ENCODE data around the gene TMEM245. TPM values are rescaled to one million over a fixed set of nuclear protein-coding genes. Genes with fewer than 3 reads are reported as not detected.

Gene TMEM245
- total RNA-seq, 2 experiments from 2014 or later, result 23.3 to 26.7 TPM

DNA sequence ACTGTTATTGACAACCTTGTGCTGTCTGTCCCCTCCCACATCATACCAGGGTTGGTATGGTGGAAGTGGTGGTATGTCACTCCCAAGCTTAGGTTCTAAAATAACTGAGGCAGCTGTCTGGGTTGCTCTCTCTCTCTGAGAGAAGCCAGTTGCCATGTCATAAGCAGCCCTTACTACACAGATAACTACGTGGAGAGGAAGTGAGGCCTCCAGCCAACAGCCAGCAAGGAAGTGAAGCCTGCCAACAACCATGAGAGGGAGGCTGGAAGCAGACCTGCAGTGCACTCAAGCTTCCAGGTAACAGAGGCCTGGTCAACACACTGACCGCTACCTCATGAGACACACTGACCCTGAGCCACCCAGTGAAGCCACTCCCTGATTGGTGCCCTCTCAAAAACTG is 125.1 kb downstream of the TMEM245 start:
- H3K4me3 Mint-ChIP-seq, result no peak overlapping the region

DNA sequence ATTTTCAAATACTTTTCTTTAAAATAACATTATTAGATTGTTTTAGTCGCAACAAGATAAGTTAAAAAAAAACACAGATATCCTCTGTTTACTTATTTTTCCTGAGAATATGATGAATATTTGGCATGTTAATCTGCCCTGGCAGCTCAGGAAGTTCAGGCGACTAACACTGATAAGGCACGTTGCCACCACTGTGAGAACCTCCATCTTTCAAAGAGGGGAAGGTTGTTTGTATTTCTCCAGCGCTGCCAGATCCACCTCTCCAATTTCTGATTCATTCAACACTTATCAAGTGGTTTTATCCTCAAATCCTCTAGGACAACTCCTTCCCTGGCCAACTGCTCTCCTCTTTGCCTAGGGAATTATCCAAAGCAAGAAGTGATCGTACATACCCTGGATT is 128.3 kb downstream of the TMEM245 start:
- H3K4me1 Mint-ChIP-seq (ENCODE audit: low read depth), result peaks cover 4% of the 10 kb centered on the region
- DNase-seq (no peak), ATAC-seq (no peak)
- no peak overlapping the region for H3K4me3 Mint-ChIP-seq
- TF ChIP-seq, protein P1, sequence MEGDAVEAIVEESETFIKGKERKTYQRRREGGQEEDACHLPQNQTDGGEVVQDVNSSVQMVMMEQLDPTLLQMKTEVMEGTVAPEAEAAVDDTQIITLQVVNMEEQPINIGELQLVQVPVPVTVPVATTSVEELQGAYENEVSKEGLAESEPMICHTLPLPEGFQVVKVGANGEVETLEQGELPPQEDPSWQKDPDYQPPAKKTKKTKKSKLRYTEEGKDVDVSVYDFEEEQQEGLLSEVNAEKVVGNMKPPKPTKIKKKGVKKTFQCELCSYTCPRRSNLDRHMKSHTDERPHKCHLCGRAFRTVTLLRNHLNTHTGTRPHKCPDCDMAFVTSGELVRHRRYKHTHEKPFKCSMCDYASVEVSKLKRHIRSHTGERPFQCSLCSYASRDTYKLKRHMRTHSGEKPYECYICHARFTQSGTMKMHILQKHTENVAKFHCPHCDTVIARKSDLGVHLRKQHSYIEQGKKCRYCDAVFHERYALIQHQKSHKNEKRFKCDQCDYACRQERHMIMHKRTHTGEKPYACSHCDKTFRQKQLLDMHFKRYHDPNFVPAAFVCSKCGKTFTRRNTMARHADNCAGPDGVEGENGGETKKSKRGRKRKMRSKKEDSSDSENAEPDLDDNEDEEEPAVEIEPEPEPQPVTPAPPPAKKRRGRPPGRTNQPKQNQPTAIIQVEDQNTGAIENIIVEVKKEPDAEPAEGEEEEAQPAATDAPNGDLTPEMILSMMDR (IDR thresholded peaks at IDR 0.05), result no peak
- H3K9me3 Mint-ChIP-seq, result no peaks in the 10 kb centered on the region
- H3K27me3 Mint-ChIP-seq, result no peaks in the 10 kb centered on the region
- POLR2A ChIA-PET, result no interaction called here
- intact Hi-C loops (cut with micrococcal nuclease), result no loop called here
- CTCF ChIA-PET, result no interaction called here
- H3K27ac Mint-ChIP-seq, result no peak overlapping the region
- H3K36me3 Mint-ChIP-seq (ENCODE audit: low read depth), result peaks cover 16% of the 10 kb centered on the region

More for the DNA sequence above, 125.1 kb downstream of the TMEM245 start:
- peaks cover 4% of the 10 kb centered on the region for H3K4me1 Mint-ChIP-seq (ENCODE audit: low read depth)
- DNase-seq (no peak), ATAC-seq (peak; percentile 56)
- H3K27ac Mint-ChIP-seq, result no peak overlapping the region
- no peaks in the 10 kb centered on the region for H3K27me3 Mint-ChIP-seq
- ChIA-PET CTCF (no interaction called here), POLR2A (no interaction called here)
- TF ChIP-seq, protein P1 (IDR thresholded peaks at IDR 0.05), result no peak
- intact Hi-C loops (cut with micrococcal nuclease), result no loop called here
- peaks cover 11% of the 10 kb centered on the region for H3K36me3 Mint-ChIP-seq (ENCODE audit: low read depth)
- H3K9me3 Mint-ChIP-seq, result no peaks in the 10 kb centered on the region

DNA sequence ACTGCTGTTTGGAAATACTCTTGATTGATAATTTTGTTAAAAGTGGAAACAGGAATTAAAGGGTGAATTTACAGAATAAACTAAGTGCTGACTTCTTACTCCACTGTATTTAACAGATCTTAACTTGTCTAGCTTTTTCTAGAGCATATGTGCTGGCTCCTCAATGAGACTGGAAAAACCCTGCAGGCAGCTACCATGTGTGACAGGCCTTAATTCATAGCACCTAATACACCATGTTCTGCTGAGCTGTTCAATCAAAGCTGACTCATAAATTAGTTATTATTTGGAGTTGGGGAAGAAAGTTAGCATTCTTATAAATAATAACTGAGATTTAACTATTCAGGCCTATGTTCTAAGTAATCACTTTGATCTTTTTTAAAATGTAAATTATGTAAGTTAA is 135.9 kb downstream of the TMEM245 start:
- intact Hi-C loops (cut with micrococcal nuclease), result no loop called here
- H3K4me3 Mint-ChIP-seq, result no peak overlapping the region
- no peaks in the 10 kb centered on the region for H3K4me1 Mint-ChIP-seq (ENCODE audit: low read depth)
- POLR2A ChIA-PET, result no interaction called here
- CTCF ChIA-PET, result interaction anchor here (1.2 to 1.3 kb wide), 2 partner anchors 14 to 30 kb away, joined by 3 read pairs; no protein-coding TSS in a partner anchor
- no peaks in the 10 kb centered on the region for H3K27me3 Mint-ChIP-seq
- peaks cover 7% of the 10 kb centered on the region for H3K36me3 Mint-ChIP-seq (ENCODE audit: low read depth)
- TF ChIP-seq, protein P1 (IDR thresholded peaks at IDR 0.05), result no peak
- ATAC-seq (no peak), DNase-seq (no peak)
- H3K9me3 Mint-ChIP-seq, result no peaks in the 10 kb centered on the region
- H3K27ac Mint-ChIP-seq, result no peak overlapping the region

DNA sequence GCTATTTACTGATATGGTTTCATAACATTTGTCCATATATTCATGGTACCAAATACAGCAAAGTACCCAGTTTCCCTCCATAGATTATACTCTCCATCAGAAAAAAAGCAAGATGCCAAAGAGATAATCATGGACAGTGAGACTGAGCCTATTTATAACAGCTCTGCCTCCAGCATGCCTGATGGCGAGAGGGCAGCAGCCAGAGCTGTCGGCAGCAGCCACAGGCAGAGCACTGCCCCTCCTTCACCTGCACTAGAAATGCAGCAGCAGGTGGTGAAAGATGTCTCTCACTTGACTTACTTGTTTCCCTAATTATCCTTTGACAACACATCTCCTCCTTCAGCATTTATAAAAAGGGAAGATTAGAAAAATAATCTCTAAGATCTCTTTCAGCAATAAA is 138.9 kb downstream of the TMEM245 start:
- intact Hi-C loops (cut with micrococcal nuclease), result no loop called here
- CTCF ChIA-PET, result no interaction called here
- POLR2A ChIA-PET, result no interaction called here
- DNase-seq (no peak), ATAC-seq (no peak)
- Mint-ChIP-seq H3K4me1 (ENCODE audit: low read depth) (no peaks in the 10 kb centered on the region), H3K36me3 (ENCODE audit: low read depth) (peaks cover 8% of the 10 kb centered on the region), H3K9me3 (no peaks in the 10 kb centered on the region), H3K27me3 (no peaks in the 10 kb centered on the region), H3K27ac (no peak overlapping the region), H3K4me3 (no peak overlapping the region)
- TF ChIP-seq, protein P1 (IDR thresholded peaks at IDR 0.05), result no peak

DNA sequence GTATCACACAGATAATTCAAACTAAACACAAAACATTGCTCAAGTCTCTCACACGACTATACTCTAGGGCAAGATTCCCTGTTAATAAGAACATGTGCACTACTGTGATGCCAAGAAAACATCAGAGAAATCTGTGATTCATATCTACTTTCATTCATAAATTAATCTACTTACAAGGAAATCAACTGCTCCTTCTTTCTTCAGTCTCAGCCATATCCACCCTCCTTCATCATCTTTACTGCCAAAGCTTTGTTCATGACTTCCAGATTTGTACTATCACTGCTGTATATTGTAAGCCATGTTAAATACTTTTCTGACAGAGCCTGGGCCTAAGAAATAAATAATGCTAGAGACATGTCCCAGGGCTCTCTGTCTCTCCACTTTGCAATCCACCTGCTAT is 141.5 kb downstream of the TMEM245 start:
- Mint-ChIP-seq H3K27ac (no peak overlapping the region), H3K4me3 (no peak overlapping the region), H3K9me3 (no peaks in the 10 kb centered on the region), H3K4me1 (ENCODE audit: low read depth) (no peaks in the 10 kb centered on the region), H3K27me3 (no peaks in the 10 kb centered on the region), H3K36me3 (ENCODE audit: low read depth) (peaks cover 8% of the 10 kb centered on the region)
- no peak for DNase-seq
- TF ChIP-seq, protein P1 (IDR thresholded peaks at IDR 0.05), result no peak
- CTCF ChIA-PET, result interaction anchor here (1.7 kb wide), 1 partner anchor 24 kb away, joined by 4 read pairs; no protein-coding TSS in a partner anchor
- POLR2A ChIA-PET, result interaction anchor here (0.6 kb wide), 1 partner anchor 79 kb away, joined by 3 read pairs; no protein-coding TSS in a partner anchor
- intact Hi-C loops (cut with micrococcal nuclease), result no loop called here
- no peak for ATAC-seq
